Measurements from ENCODE around the gene DNER.

The DNER gene

DNA sequence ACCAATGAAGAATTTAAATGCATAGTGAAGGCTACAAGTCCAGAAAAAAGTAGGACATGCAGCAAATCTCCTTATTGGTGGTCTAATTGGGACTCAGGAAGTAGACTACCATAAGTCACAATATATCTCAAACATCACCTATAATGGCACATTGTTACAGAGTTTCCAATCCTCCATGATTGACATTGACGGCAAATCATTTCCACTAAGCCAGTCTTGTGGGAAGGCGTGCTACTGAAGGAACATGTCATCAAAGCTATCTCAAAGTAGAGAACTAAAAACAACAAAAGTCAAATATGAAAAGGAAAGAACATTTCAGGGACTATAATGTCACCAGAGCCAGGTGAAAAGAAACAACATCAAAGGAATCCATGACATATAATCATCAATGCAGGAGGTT, 276.9 kb downstream of the DNER start:
- DNase-seq (ENCODE audit: low read depth in 2 of 2) = no peak

DNA sequence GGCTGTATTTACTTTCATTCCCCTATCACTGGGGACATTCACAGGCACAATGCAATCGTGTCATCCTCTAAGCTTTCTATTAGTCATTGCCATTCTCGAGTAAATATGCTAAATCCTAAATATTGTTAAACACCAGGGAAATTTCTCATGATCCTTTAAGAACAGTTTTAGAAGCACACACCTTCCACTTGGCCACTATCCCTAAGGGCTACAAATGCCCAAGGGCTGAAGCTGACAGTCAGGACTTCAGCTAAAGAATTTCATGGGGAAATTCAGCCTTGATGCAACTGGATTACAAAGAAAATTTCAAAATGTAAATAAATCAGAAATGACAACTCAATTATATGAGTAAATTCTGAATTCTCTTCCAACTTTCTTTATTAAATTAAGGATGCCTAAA, 280.2 kb downstream of the DNER start:
- DNase-seq (ENCODE audit: low read depth in 2 of 2) = no peak

DNA sequence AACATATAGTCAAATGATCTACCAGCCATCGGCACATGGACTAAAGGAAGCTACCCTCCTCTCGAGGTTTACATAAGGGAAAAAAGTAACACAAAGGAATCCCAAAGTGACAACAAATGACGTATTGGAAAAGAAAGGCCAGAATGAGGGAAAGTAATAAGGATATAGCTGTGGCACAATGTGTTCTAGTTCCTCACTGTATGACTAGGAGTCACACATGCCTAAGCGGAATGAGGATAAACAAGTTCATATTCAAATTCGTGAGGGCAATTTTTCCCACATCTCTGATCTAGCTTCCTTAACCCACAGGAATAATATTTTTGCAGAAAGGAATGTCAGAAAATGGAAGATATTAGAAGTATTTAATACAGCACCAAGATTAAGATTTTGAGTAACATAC, 281.0 kb downstream of the DNER start:
- no peak for DNase-seq (ENCODE audit: low read depth in 2 of 2)

DNA sequence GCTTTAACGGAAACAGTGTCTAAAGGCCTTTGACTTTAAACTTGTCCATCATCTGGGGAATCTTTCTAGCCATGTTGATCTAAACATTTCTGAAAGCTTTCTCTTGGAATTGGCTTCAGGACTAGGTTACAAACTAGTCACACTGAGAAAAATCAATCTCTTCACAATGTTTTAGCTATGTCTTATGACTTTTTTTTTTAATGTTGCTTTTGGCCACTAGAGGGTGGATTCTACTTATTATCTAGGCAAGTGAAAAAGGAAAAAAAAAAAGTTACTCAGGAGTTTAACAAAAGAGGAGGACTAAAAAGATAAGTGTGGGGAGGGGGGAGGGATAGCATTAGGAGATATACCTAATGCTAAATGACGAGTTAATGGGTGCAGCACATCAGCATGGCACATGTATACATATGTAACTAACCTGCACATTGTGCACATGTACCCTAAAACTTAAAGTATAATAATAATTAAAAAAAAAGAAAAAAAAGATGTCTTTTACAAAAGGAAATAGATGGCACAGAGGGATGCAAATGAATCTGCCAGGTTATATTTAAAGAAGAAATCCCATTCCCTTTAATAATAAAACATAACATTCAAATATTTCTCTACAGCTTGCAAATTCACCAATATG, 282.9 kb downstream of the DNER start:
- no peak for DNase-seq (ENCODE audit: low read depth in 2 of 2)

DNA sequence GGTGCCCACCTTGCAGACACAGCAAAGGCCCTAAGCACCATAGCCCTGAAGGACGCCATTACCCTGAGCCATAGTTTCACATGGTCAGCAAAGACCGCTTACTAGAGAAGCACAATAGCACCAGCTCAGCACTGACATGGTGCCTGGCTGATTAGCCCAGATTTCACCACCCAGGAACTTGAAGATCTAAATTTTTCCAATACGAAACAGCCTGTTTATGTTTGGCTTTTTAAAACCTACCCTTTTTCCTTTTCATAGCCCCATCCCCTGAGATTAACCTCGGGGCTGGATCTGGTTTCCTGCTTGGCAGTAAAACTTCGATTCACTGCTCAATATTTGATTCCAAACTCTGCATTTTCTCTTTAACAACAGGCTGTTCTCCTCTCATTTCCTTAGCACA, 284.8 kb downstream of the DNER start:
- DNase-seq (ENCODE audit: low read depth in 2 of 2) = no peak

DNA sequence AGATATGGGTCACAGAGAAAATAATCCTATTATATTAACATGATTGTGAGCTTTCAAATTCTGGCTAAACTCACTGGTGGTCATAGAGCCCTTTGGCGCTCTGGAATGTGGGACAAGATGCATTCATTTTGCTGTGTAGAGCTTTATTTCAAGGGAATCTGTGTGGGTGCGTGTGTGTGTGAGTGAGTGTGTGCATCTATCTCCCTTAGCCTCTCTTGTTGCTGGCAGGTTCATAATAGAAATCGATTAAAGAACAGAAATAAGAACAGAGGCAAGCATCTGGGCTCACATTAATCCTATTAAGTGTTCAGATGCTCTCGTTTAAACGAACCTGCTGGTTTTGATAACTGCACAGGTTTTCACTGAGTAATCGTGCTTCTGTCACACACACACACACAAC, 287.9 kb downstream of the DNER start:
- DNase-seq (ENCODE audit: low read depth in 2 of 2) = no peak

DNA sequence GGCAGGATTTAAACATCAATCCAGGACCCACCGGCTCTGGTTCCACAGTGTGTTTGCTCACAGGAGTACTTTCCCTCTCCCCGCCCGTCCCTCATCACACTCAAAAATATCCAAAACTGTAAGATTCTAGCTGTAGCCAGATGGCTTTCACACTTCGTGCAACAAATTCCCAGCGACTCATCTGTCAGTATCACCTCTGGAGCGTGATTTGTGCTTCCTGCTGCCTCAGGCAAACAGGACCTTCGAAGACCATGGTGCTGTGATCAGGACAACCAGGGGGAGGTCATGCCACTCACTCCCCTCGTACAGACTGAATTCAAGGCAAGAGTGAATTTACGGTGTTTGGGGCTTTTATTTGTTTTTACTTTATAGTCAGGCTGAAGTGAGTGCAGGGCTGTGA, 288.8 kb downstream of the DNER start:
- DNase-seq (ENCODE audit: low read depth in 2 of 2) = no peak

DNA sequence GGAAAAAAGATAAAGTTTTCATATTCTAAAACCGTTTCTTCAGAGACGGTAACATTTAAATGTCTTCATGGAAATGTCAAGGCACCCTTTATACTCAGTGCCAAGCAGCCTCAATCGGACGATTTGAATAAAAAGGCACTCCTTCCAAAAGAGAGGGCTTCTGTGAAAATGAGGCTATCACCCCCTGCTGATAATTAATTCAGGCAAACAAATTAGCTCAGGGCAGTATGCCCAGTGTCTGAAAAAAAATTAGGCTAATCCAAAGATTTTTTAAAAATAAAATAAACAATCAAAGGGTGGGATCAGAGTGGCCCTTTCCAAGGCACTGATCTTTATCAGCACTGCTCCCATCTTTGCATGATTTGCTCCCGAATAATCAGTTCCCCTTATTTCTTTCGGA, 292.3 kb downstream of the DNER start:
- DNase-seq (ENCODE audit: low read depth in 2 of 2) = no peak

DNA sequence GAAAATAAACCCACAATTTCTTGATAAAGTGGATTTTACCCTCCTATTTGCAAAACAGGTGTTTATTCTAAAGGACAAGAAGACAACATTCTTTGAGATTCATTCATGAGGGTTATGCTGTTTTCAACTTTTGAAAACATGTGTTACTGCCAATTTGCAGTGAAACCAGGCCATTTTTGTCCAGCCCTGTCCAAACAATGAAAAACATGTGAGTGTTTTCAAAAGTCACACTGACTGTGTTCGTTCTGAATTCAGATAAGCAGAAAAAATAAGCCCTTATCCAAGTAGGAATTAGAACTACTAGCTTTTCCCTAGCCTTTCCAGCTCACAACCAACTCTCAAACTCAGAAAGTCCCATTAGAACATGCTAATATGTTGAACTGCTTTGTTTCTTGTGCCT, 295.2 kb downstream of the DNER start:
- no peak for DNase-seq (ENCODE audit: low read depth in 2 of 2)

DNA sequence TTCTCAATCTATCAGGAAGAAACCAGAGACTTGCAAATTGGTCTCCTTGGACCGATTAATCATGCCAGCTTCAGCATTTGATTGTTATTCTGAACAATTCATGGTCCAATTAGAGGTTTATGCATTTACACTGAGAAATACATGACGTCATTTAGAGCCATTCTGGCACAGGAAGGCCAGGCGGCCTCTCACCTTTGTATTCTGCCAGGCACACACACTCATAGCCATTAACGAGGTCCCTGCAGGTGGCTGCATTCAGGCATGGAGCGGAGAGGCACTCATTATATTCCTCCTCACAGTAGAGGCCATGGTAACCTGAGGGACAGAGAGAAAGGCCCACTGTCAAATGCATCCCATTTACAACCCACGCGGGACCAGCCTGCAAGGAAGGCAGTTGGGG, 296.4 kb downstream of the DNER start:
- DNase-seq (ENCODE audit: low read depth in 2 of 2) = no peak

DNA sequence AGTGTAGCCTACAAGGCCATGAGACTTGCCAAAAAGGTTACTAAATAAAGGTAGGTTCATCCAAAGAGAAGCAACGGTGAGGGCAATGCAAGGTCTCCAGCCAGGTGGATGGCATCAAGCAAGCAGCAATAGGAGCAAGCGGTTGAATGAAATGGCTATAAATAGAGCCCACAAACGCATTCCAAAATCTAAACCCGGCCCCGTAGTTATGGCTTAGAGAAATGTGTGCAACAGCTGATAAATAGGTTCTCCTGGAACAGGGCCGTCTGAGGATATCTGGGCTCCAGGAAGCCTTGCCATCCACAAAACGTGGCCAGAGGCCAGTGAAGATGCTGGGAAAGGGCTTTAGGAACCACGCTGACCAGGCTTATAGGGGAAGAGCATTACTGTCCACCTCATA, 297.2 kb downstream of the DNER start:
- DNase-seq (ENCODE audit: low read depth in 2 of 2) = no peak

DNA sequence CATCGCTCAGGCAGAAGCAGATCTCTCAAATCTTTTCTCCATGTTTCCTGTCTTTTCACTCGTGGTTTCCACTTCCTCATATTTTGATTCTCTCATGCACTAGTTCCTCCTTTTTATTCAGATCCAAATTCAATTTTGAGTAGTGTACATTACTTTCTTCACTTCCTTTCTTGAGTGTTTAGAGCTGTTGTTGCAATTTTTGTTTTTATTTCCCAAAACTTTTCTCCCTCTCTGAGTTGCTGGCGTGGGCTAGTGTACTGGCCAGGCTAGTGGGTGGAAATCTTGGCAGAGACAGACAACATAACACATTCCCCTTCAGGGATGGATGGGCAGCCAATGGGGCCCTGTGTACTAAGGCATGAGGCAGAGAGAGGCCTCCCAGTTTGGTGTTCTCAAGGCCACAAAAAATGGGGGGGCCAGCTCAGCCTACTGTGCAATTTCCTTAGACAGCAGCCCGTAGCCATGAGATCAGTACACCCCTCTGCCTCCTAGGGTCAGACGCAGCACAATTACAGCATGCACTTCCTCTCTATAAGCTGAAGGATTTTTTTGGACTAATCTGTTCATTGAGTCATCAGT, 298.1 kb downstream of the DNER start:
- DNase-seq (ENCODE audit: low read depth in 2 of 2) = no peak

DNA sequence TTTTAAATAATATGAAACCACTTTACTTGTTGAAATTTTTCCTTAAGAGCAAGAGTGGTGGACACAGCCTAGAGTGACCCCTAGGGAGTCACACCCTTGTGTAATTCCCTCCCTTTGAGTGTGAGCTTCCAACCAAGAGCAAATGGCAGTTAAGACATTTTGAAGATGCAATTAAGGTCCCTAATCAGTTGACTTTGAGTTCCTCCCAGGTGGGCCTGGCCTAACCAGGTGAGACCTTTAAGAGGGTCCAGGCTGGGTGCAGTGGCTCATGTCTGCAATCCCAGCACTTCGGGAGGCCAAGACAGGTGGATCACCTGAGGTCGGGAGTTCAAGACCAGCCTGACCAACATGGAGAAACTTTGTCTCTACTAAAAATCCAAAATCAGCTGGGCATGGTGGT, 299.7 kb downstream of the DNER start:
- no peak for DNase-seq (ENCODE audit: low read depth in 2 of 2)

DNA sequence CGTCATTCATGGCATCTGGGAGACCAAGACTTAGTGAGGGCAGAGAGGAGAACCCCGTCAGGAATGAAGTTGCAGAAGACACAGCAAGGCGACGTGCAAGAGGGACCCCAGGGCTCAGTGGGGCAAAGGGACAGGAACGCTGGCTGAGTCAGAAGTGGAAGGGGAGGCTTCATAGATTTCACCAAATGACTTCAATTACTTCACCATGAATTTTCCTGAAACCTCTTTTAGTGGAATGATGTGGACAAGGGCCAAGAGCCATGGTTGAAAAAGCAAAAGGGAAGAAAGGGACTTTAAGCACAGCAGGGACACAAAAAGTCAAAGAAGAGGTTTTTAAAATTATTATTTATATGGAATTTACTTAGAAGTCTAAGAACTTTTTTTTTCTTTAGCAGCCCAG, 301.7 kb downstream of the DNER start:
- no peak for DNase-seq (ENCODE audit: low read depth in 2 of 2)

DNA sequence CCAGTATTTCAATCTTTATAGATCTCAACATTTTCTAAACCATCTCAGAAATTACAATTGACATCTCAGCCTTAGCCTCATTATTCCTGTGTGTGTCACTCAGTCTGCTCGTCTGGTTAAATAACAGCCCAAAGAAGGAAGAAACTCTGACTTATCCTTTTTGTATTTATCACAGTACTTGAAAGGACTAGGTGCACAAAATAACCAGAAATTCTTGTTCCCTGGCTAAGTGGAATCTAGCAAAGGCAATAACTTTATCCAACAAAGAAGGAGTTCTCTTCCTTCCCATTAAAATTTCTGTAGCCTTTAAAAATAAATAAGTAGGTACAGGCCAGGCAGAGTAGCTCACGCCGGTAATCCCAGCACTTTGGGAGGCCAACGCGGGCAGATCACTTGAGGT, 303.4 kb downstream of the DNER start:
- DNase-seq (ENCODE audit: low read depth in 2 of 2) = no peak

DNA sequence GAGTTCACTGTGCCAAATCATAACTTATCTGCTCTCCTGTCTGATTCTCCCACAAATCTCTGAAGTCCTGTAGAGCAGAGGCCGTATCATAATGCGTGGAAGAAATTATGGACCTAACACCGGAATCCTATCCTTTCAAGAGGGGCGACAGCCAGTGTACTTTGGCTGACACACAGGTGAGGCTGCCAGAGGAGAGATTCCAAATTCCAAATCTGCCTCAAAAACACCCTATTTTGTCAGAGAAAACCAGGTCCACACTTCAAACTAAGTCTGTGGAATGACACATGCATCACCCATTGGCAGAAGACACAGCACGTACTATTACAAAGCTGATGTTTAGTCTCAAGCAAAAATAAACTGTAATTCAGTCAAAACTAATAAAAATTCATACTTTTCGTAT, 304.1 kb downstream of the DNER start:
- no peak for DNase-seq (ENCODE audit: low read depth in 2 of 2)

DNA sequence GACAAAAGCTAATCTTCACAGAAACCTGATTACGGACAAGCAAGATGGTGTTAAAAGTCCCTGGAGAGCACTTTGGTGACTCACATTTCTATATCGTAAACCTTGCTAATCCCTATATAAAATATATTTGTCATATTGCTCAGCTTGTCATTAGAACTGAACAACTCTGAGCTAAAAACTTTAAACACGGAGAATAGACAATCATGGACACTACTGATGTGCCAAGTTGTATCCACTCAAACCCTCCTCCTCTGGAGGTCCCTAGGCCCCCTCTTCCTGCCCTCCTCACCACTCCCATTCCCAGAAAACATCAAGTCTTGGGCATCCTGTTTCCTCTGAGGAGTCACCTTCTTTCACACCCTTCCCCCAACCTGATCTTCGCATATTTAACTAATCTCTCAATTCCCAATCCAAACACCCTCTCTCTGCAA, 304.6 kb downstream of the DNER start:
- no peak for DNase-seq (ENCODE audit: low read depth in 2 of 2)

DNA sequence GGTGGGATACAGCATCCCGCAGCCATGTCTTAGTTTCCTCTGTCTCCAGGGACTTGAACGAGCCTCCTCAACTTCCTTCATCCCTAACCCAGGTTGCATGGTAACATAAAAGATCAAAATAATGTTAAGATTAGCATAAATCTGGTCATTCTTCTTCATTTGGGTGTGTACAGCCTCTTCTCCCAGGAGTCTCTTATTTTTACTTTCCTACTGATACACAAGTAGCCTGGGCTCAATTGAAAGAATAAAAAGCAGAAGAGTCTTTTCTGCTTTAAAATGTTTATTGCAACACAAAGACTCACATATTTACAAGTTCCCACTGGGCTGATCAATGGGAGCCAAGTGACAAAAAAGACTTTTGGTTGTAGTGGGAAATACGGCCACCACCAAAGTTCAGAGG, 305.4 kb downstream of the DNER start:
- no peak for DNase-seq (ENCODE audit: low read depth in 2 of 2)

DNA sequence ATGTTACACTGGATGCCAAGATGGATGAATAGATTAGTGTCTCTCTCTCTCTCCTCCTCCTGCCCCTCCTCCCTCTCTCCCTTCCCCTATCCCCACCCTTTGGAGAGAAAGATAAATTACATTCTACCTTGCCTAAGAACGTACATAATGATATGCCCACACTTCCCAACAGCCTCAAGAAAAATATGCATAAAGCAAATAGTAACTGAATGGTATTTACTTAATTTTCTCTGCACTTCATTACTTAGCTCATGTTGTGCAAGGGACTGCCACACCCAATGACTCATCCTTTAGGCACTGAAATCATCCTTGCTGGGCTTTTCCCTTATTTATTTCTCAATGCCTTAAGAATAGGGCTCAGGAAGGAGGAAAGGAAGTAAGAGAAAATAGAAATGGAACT, 306.0 kb downstream of the DNER start:
- no peak for DNase-seq (ENCODE audit: low read depth in 2 of 2)

DNA sequence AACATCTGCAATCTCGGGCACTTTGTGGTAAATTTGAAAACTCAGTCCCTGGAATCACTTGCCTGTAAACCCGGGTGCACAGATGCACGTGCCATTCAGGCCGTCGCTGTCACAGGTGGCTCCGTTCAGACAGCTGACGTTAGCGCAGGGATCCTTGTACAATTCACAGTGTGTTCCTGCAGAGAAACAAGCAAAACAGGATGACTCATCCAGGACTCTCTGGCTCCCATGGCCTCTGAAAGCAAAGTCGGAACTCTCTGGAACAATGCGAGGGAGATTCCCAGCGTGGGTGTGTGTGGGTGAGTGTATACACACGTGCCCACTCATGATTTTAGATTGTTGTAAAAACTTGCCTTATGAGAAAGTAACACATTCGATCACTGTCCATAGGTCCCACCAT, 307.2 kb downstream of the DNER start:
- no peak for DNase-seq (ENCODE audit: low read depth in 2 of 2)

DNA sequence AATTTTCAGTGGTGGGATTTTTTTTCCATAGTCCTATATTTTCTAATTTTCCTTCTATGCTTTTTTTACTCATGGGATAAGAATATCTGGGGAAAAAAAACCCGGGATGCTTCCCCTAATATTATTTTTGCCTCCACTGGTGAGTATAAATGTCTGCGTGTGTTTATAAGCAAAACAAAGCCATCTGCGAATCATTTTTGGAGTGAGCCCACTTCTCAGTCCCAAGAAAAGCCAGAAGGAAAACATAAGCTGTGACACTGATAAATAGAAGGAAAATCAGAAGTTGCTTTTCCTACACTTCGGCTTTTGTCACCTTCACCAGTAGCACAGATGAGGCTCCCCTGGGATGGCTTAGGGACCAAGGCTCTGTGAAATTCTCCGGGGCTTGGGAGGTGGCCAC, 308.6 kb downstream of the DNER start:
- no peak for DNase-seq (ENCODE audit: low read depth in 2 of 2)

DNA sequence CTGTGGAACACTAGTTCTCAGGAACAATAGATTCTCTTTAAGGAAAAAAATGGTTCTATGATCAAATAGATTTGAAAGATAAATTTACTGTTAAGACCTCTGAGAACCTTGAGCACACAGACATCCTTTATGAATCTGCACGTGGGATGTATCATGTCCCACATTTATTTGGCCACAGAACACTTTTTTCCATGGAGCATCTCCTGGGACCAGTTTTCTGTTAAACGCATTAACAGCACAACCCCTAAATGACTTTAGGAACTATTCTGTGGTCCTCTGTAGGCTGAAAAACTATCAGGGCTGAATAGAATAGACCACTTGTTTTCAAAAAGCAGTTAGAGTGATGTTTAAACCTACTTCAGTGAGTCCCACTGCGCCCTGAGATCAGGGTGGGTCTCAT, 311.1 kb downstream of the DNER start:
- no peak for DNase-seq (ENCODE audit: low read depth in 2 of 2)

DNA sequence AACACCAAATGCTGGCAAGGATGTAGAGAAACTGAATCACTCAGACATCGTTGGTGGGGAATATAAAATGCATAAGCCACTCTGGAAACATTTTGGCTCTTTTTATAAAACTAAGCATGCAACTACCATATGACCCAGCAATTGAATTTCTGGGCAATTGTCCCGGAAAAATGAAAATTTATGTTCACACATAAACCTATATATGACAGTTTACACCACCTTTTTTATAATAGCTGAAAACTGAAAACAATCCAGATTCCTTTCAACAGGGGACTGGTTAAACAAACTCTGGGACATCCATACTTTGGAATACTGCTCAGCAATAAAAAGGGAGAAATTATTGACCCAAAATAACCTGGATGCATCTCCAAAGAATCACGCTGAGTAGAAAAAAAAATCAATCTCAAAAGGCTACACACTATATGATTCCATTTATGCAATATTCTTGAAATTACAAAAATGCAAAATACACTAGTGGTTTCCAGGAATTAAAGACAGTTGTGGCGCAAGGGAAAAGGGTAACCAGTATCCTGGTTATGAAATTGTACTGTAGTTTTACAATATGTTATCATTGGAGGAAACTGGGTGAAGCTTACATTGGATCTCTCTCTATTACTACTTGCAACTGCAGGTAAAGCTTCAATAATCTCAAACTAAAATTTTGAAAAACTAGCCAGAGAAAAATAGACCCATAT, 313.0 kb downstream of the DNER start:
- no peak for DNase-seq (ENCODE audit: low read depth in 2 of 2)

DNA sequence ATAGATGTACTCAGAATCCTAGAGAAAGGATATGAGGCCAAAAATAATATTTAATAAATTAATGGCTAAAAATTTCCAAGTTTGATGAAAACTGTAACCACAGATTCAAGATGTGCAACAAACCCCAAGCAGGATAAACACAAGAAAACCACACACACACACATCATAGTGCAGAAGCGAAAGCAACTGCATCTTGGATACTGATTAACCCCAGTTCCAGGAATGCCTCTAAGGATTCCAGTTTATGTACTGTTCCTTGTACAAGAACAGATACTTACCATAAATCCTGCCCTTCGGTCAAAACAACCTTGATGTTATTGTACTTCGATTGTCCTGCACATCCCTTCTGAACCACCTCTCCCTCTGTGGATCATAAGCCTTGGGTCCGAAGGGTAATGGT, 320.4 kb downstream of the DNER start:
- no peak for DNase-seq (ENCODE audit: low read depth in 2 of 2)
